ENCODE measurements around the gene MALAT1. TPM values are rescaled to one million over a fixed set of nuclear protein-coding genes. Genes with fewer than 3 reads are reported as not detected.

The MALAT1 gene
- total RNA-seq, 1 experiment from 2014 or later = 10,851 TPM

- Mint-ChIP-seq H3K4me1 (ENCODE audit: insufficient read depth, unreplicated experiment) (peaks cover 55% of the 10 kb centered on the region), H3K27me3 (ENCODE audit: insufficient read depth, unreplicated experiment) (no peaks in the 10 kb centered on the region), H3K36me3 (ENCODE audit: insufficient read depth, unreplicated experiment) (no peaks in the 10 kb centered on the region), H3K9me3 (ENCODE audit: unreplicated experiment) (no peaks in the 10 kb centered on the region), H3K4me3 (ENCODE audit: unreplicated experiment) (peak overlapping the region; percentile 57), H3K27ac (ENCODE audit: low read depth, unreplicated experiment) (peak overlapping the region; percentile 96)
- no peak for TF ChIP-seq CTCF (IDR thresholded peaks at IDR 0.05; ENCODE audit: unreplicated experiment)
- intact Hi-C loops (cut with micrococcal nuclease) = no loop called here
- DNase-seq (ENCODE audit: unreplicated experiment) = peak; percentile 93
- BruUV-seq (replicated peaks) = no TSS peak
- POLR2A ChIA-PET = interaction anchor here (0.6 to 30.1 kb wide), 21 partner anchors 7 to 182 kb away, joined by 3 to 2994 read pairs (median 7); partner anchors contain the start of genes FAM89B, FRMD8, MALAT1 and NEAT1
- CTCF ChIA-PET = interaction anchor here (0.6 to 3.1 kb wide), 12 partner anchors 9 to 110 kb away, joined by 3 to 25 read pairs (median 3); no protein-coding TSS in a partner anchor
These were observed 6.0 kb upstream of the MALAT1 start for GRCh38 chr11:65492637-65493366.

- CTCF ChIA-PET = interaction anchor here (0.6 to 3.1 kb wide), 11 partner anchors 8 to 110 kb away, joined by 3 to 25 read pairs (median 3); no protein-coding TSS in a partner anchor
- peak; percentile 98 for DNase-seq (ENCODE audit: unreplicated experiment)
- peak overlapping the region; percentile 57 for H3K4me3 Mint-ChIP-seq (ENCODE audit: unreplicated experiment)
These were observed 5.3 kb upstream of the MALAT1 start for GRCh38 chr11:65493367-65494176.

GRCh38 chr11:65496304-65497140, 2.3 kb upstream of the MALAT1 start:
- Mint-ChIP-seq H3K27ac (ENCODE audit: low read depth, unreplicated experiment) (no peak overlapping the region), H3K4me3 (ENCODE audit: unreplicated experiment) (no peak overlapping the region), H3K27me3 (ENCODE audit: insufficient read depth, unreplicated experiment) (no peaks in the 10 kb centered on the region), H3K9me3 (ENCODE audit: unreplicated experiment) (no peaks in the 10 kb centered on the region), H3K36me3 (ENCODE audit: insufficient read depth, unreplicated experiment) (no peaks in the 10 kb centered on the region), H3K4me1 (ENCODE audit: insufficient read depth, unreplicated experiment) (peaks cover 26% of the 10 kb centered on the region)
- DNase-seq (ENCODE audit: unreplicated experiment) = peak; percentile 19
- TF ChIP-seq CTCF (IDR thresholded peaks at IDR 0.05; ENCODE audit: unreplicated experiment) = no peak
- TSS peak; percentile 68 for BruUV-seq (replicated peaks)
- intact Hi-C loops (cut with micrococcal nuclease) = loop anchor here (1.0 to 2.0 kb wide), 3 partner anchors 20 to 44 kb away; no protein-coding TSS in a partner anchor
- CTCF ChIA-PET = interaction anchor here (0.6 to 3.1 kb wide), 12 partner anchors 11 to 167 kb away, joined by 3 to 17 read pairs (median 4); partner anchors contain the start of gene FAM89B
- POLR2A ChIA-PET = interaction anchor here (0.6 to 30.1 kb wide), 20 partner anchors 5 to 419 kb away, joined by 3 to 2994 read pairs (median 24); partner anchors contain the start of genes DPF2, FRMD8, MALAT1 and NEAT1

More at GRCh38 chr11:65493367-65494176, 5.3 kb upstream of the MALAT1 start:
- Mint-ChIP-seq H3K9me3 (ENCODE audit: unreplicated experiment) (no peaks in the 10 kb centered on the region), H3K27me3 (ENCODE audit: insufficient read depth, unreplicated experiment) (no peaks in the 10 kb centered on the region), H3K27ac (ENCODE audit: low read depth, unreplicated experiment) (peak overlapping the region; percentile 96), H3K4me1 (ENCODE audit: insufficient read depth, unreplicated experiment) (peaks cover 47% of the 10 kb centered on the region), H3K36me3 (ENCODE audit: insufficient read depth, unreplicated experiment) (no peaks in the 10 kb centered on the region)
- POLR2A ChIA-PET = interaction anchor here (0.6 to 30.1 kb wide), 20 partner anchors 8 to 559 kb away, joined by 3 to 2994 read pairs (median 6); partner anchors contain the start of genes FAU, FRMD8, MALAT1 and NEAT1
- TF ChIP-seq CTCF (IDR thresholded peaks at IDR 0.05; ENCODE audit: unreplicated experiment) = no peak
- intact Hi-C loops (cut with micrococcal nuclease) = no loop called here
- BruUV-seq (replicated peaks) = TSS peak; percentile 30
